ENCODE measurements around the gene TAF4B.
A peak's percentile ranks its signal among the peaks of the same experiment; 100 is the strongest.
"Not testable (repeated sequence)": the region's sequence is repeated elsewhere in the genome, so short reads cannot be mapped to it uniquely, and the experiment has no call there.

The TAF4B gene

GRCh38 chr18:26312199-26312598 lies 86.0 kb downstream of the TAF4B start:
- DNase-seq = no peak

GRCh38 chr18:26317398-26317797 lies 91.2 kb downstream of the TAF4B start:
- DNase-seq = no peak

DNA sequence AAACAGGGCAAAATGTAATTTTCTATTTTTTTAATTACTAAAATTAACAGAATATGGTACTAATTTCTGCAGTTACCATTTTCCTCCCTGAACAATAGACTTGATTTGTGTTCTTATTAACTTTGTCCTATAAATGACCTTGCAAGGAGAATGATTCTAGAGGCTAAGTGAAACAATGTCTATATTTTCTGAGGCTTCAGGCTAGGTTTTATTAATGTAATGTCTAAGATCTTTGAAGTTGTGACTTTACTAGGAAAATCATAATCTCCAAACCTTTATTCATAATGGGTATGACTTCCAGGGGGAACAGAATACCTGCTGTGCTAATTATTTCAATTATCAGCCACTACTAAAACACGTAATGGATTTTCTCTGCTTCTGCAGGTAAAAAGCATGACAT lies 94.4 kb downstream of the TAF4B start:
- no peak for DNase-seq

DNA sequence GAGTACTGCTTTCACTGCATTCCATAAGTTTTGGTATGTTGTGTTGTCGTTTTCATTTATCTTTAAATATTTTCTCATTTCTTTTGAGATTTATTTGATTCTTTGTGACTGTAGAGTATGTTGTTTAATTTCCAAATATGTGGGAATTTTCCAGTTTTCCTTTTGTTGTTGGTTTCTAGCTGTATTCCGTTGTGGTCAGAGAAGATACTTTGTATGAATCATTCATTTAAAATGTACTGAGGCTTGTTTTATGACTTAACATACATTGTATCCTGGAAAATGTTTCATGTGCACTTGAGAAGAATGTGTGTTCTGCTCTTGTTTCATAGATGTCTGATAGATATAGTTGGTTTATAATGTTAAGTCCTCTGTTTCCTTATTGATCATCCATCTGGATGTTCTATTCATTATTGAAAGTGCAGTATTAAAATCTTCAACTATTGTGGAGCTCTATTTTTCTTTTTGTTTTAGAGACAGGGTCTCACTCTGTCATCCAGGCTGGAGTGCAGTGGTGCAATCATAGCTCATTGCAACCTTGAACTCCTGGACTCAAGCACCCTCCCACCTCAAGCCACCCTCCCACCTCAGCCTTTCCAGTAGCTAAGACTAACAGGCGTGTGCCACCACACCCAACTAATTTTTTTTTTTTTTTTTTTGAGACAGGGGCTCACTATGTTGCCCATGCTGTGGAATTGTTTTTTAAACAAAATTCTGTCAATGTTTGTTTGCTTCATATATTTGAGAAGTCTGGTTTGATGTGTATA lies 96.8 kb downstream of the TAF4B start:
- no peak for DNase-seq

DNA sequence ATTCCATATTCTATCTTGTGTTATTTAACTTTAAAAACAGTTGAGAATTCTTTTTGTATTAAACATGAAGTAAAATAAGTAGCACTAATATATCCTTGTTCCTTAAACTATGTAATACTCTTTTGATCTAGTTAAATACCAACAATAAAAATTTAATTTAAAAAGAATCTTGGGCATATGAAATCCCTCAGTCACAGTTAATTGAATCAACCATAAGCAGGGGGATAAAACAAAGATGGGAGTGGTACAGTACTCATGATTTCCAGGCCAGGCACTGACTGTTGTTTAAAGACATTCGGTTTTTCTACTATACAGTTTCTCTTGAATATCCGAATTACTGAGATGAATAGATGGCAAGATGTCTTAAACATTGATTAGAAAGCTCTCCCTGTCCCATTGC lies 99.5 kb downstream of the TAF4B start:
- DNase-seq = no peak

DNA sequence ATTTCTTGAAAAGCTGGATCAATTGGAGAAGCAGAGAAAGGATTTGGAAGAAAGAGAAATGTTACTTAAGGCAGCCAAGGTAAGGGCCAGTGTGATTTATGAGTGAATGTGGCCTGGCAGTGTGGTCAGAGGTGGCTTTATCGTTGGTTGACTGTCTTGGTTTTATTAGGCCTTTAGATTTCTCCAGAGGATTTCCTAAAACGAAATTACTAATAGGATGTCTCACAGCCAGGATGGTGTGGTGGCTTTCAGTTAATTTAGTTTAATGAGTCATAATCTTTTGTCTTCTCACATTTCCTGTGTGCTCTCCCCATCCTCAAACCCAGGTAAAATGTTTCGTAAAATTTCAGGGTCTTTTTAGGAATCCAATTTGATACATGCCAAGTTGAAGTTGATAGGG lies 100.8 kb downstream of the TAF4B start:
- DNase-seq = no peak

- no peak for DNase-seq
Observed at GRCh38 chr18:26332991-26333390, 106.7 kb downstream of the TAF4B start.

DNA sequence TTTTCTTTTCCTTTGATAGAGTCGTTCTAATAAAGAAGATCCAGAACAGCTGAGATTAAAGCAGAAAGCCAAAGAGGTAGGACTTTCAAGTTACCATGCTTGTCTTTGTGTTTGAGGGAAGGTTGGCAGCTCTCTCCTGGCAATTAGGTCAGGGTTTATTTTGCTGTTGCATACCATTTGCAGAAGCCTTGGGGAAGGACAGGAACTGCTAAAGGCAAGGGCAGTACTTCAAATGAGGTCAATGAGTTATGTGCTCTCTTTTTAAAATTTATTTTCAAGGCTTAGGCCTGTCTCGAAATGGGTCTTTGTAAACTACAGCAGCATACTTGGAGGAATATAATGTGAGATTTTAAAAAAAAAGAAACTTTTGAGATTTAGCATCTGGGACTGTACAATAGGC lies 108.9 kb downstream of the TAF4B start:
- no peak for DNase-seq

DNA sequence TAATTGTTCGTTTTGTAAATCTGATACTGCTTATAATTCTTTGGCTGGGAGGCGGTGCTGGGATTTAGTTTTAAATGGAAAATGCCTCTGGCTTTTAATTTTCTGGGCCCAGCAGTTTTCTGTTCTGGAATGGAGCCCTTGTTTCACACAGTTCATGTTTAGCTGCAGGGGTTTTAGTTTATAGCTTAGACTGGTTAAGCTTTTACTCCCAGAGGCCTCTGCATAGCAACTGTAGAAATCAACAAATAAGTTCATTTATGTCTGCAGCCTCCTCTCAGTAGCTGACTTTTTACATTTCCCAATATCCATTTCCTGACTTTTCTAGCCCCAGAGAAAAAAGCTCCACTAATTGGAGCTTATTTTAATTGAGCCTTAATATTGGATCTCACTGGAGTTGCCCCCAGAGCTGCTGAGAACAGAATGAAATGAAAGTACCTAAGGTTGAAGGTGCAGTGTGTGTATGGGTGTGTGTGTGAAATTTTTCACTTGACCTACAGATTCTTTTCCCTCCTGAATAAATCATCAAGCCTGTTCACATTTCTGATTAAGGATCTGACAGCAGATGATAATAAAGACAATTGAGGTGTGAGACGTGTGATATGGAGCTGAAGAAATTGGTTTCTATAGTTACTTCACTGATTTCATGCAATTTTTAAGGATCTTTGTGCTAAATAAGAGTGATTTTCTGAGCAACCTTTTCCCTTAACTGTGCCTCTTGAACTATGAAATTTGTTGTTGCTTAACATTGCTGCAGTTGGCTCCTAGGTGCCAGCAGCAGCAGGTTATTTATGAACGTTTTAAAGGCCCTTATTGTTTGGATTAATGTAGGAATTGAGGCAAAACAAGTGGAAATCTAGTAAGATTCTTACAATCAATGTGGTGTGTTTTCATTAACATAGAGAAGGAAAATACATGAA lies 109.6 kb downstream of the TAF4B start:
- DNase-seq = no peak

- no peak for DNase-seq
Observed at GRCh38 chr18:26336572-26336971, 110.3 kb downstream of the TAF4B start.

DNA sequence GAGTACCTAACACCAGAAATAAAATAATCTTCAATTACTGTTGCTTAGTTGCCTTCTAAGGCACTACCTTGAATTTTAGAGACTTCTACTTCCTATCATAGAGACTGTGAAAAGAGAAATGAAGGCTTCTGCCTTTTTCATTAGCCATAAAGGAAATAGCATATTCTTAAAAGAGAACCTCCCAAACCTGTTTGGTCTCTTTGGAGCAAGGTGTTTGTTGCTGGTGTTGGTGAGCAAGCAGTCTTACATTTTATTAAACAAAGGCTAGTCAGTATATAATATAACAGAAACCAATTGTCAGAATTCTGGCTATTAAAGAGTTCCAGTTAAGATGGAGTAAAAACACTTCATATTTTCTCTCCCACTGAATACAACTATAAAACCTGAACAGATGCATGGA lies 116.4 kb downstream of the TAF4B start:
- no peak for DNase-seq

GRCh38 chr18:26350961-26351360 lies 124.7 kb downstream of the TAF4B start:
- DNase-seq = no peak

GRCh38 chr18:26356045-26356785 lies 130.0 kb downstream of the TAF4B start:
- DNase-seq = peak; percentile 1

- no peak for DNase-seq
Observed at GRCh38 chr18:26357960-26358359, 131.7 kb downstream of the TAF4B start.

GRCh38 chr18:26362021-26362420 lies 135.8 kb downstream of the TAF4B start:
- DNase-seq = no peak

DNA sequence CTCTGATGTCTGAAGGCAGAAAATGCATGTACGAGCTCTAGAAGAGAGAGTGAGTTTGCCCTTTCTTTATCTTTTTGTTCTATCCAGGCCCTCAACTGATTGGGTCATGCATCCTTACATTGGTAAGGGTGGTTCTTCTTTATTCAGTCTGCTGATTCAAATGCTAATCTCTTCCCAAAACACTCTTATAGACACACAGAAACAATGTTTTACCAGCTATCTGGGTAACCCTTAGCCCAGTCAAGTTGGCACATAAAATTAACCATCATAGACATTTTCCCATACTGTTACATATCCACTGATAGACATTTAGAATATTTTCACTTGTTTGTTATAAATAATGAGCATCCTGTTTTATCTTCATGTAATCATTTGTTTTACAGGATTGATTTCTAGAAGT lies 141.2 kb downstream of the TAF4B start:
- DNase-seq = no peak

- no peak for DNase-seq
Observed at GRCh38 chr18:26370037-26370436, 143.8 kb downstream of the TAF4B start.

GRCh38 chr18:26376105-26376504 lies 149.9 kb downstream of the TAF4B start:
- no peak for DNase-seq

DNA sequence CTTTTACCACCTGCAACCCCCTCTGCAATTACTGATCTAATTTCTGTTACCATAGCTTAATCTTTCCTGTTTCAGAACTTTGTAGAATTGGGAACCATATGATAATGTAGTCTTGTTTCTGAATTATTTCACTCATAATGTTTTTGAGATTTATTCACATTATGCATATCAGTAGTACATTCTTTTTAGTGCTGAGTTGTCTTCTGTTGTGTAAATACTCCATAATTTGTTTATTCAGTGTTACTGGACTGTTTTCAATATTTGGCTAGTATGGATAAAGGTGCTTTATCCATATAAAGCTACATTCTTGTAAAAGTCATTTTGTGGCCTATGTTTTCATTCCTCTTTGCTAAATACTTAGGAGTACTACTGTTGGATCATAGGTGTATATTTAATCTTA lies 152.5 kb downstream of the TAF4B start:
- DNase-seq = no peak

DNA sequence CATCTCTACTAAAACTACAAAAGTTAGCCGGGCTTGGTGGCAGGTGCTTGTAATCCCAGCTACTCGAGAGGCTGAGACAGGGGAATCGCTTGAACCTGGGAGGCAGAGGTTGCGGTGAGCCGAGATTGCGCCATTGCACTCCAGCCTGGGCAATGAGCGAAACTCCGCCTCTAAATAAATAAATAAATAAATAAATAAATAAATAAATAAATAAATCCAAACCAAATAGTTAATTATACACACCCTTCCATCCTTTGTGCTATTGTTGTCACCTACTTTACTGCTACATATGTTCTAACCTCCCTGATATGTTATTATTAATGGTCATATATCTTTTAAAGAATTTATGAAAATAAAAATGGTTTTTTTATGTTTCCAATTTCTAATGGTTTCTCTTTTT lies 155.3 kb downstream of the TAF4B start:
- DNase-seq = not testable (repeated sequence)

GRCh38 chr18:26383454-26384270 lies 157.4 kb downstream of the TAF4B start:
- DNase-seq = peak; percentile 60

DNA sequence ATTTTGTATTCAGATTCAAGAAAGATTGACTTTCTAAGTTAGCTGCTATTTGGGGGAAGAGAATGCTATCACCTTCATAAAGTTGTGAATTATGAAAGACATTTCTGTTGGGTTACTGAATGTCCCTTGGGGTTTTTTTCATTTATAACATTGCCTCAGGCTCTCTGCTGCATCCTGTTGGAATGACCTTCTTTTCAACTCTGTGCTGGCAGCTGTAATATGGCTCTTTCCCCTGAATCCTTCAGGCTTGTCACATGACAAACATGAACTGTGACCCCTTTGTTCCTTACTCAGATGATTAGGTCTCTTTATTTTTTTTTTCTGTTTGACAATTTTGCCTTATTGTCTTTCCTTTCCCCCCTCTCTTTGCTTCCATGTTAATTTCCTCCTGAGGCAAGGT lies 159.8 kb downstream of the TAF4B start:
- no peak for DNase-seq

DNA sequence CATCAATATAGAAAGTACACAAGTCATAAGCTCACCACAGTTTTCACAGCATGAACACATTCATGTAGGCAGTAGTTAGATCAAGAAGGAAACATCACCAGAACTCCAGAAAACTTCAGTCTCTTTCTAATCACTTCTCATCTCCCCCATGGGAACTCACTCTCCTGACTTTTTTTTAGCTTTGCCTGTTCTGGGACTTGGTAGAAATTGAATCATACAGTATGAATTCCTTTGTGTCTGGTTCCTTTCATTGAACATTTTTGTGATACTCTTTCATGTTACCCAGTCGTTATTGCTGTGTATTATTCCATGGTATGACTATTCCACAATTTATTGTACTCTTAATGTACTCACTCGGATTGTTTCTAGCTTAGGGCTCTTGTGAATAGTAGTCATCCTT lies 160.2 kb downstream of the TAF4B start:
- no peak for DNase-seq
